HCT116 (cell line): Measurements from ENCODE around the gene AP2A1. TPM values are rescaled to one million over a fixed set of nuclear protein-coding genes. Genes with fewer than 3 reads are reported as not detected.

ENCODE experiments used
- ATAC-seq: fragments of 200-7000 bp; cut with Tn5 transposase; 2 replicates; pipeline ENCODE4 v1.9.1; 2020; ENCODE audit warnings: mild to moderate bottlenecking, moderate library complexity
- BruUV-seq: library from RNA; stranded (reverse); fragments of 400-500 nt; replicated peaks from 2 replicates; lab custom pipeline; 2021; lab: Mats Ljungman, UMichigan
- CTCF ChIA-PET: fragments of 300-600 bp; sonication (Branson Sonifier 250); formaldehyde crosslinking; loops from one replicate; lab custom pipeline; 2021; ENCODE audit warnings: antibody characterized with exemption; lab: Charles Lee
- POLR2A ChIA-PET: fragments of 300-600, 350-600 bp; sonication (Branson Sonifier 250); formaldehyde crosslinking; loops from one replicate; lab custom pipeline; 2021; ENCODE audit warnings: antibody characterized with exemption; lab: Charles Lee
- RAD21 ChIA-PET, 2 experiments: fragments of 300-600 bp; sonication (Branson Sonifier 250); formaldehyde crosslinking; loops; one replicate each; lab custom pipeline; 2023; ENCODE audit warnings: low total read pairs in 2 of 2; ENCODE audit not compliant: uncharacterized antibody in 2 of 2, unreplicated experiment in 2 of 2, low non-redundant PET in 1 of 2; lab: Charles Lee
- DNase-seq: peaks from one replicate; pipeline ENCODE4 v3.0.0-alpha.2; 2010; ENCODE audit warnings: low read depth, low spot score
- H2AFZ ChIP-seq: fragments of 200-600 bp; shearing (Covaris generic), sonication (generic); 2 replicates; pipeline ENCODE4 v1.6.1; 2017; ENCODE audit warnings: low read depth, mixed run types, mixed read lengths, antibody characterized with exemption, low read length; ENCODE audit not compliant: poor library complexity, severe bottlenecking
- H3K27ac ChIP-seq: 2 replicates; pipeline ENCODE4 v1.5.1; 2012; ENCODE audit warnings: low read depth, low read length
- H3K27me3 ChIP-seq: fragments of 200-600 bp; sonication (generic); 2 replicates; pipeline ENCODE4 v1.6.1; 2016; ENCODE audit warnings: mixed run types, low read length, mixed read lengths; ENCODE audit not compliant: insufficient read depth
- H3K36me3 ChIP-seq, 2 experiments: fragments of 200-500 bp in 1 of 2; fragments of 200-600 bp in 1 of 2; sonication (Bioruptor generic) in 1 of 2; sonication (generic) in 1 of 2; 2 replicates each; pipeline versions ENCODE4 v1.5.1 to v1.6.1; 2014 to 2016; ENCODE audit warnings: low read length in 2 of 2, inconsistent platforms in 1 of 2, mixed read lengths in 1 of 2, mixed run types in 1 of 2; ENCODE audit not compliant: insufficient read depth in 2 of 2, control insufficient read depth in 1 of 2
- H3K4me1 ChIP-seq, 2 experiments: fragments of 200-600 bp in 1 of 2; sonication (generic) in 1 of 2; 2 replicates each; pipeline versions ENCODE4 v1.5.1 to v1.6.1; 2012 to 2017; ENCODE audit warnings: low read length in 2 of 2, inconsistent platforms in 1 of 2, mild to moderate bottlenecking in 1 of 2, mixed read lengths in 1 of 2, mixed run types in 1 of 2, moderate library complexity in 1 of 2; ENCODE audit not compliant: insufficient read depth in 2 of 2, control insufficient read depth in 1 of 2
- H3K4me2 ChIP-seq: fragments of 200-600 bp; sonication (generic); 2 replicates; pipeline ENCODE4 v1.6.1; 2017; ENCODE audit warnings: mixed run types, low read length, mixed read lengths
- H3K4me3 ChIP-seq, 2 experiments: fragments of 200-600 bp in 1 of 2; sonication (generic) in 1 of 2; replicated peaks in 1 of 2; 2 replicates each; pipeline ENCODE4 v1.5.1; 2011 to 2016; ENCODE audit warnings: low read length in 2 of 2, control low read depth in 1 of 2, low read depth in 1 of 2, mild to moderate bottlenecking in 1 of 2, mixed read lengths in 1 of 2, mixed run types in 1 of 2
- H3K79me2 ChIP-seq: fragments of 200-600 bp; sonication (generic); 2 replicates; pipeline ENCODE4 v1.6.1; 2017; ENCODE audit warnings: mild to moderate bottlenecking, mixed run types, low read length, moderate library complexity, mixed read lengths; ENCODE audit not compliant: insufficient read depth
- H3K9ac ChIP-seq: fragments of 200-600 bp; sonication (generic); 2 replicates; pipeline ENCODE4 v1.6.1; 2016; ENCODE audit warnings: low read length, mixed read lengths
- H3K9me2 ChIP-seq: fragments of 200-600 bp; sonication (generic), shearing (Covaris generic); 2 replicates; pipeline ENCODE4 v1.6.1; 2017; ENCODE audit warnings: mixed run types, mild to moderate bottlenecking, moderate library complexity; ENCODE audit not compliant: insufficient read depth
- H3K9me3 ChIP-seq, 2 experiments: fragments of 200-500 bp in 1 of 2; fragments of 200-600 bp in 1 of 2; sonication (Bioruptor generic) in 1 of 2; sonication (generic) in 1 of 2; 2 replicates each; pipeline ENCODE4 v1.6.1; 2014 to 2017; ENCODE audit warnings: low read length in 2 of 2, mixed read lengths in 2 of 2, inconsistent platforms in 1 of 2, low read depth in 1 of 2, mild to moderate bottlenecking in 1 of 2, mixed run types in 1 of 2, moderate library complexity in 1 of 2; ENCODE audit not compliant: control insufficient read depth in 1 of 2, insufficient read depth in 1 of 2
- H4K20me1 ChIP-seq: fragments of 200-600 bp; sonication (generic), shearing (Covaris generic); 2 replicates; pipeline ENCODE4 v1.6.1; 2017; ENCODE audit warnings: mixed run types, mild to moderate bottlenecking, moderate library complexity; ENCODE audit not compliant: insufficient read depth
- CBX3 ChIP-seq: IDR thresholded peaks from 2 replicates; pipeline ENCODE4 v1.6.1; 2012; ENCODE audit warnings: low read depth
- CEBPB ChIP-seq: IDR thresholded peaks from 2 replicates; pipeline ENCODE4 v1.6.1; 2012; ENCODE audit warnings: low read depth
- EGR1 ChIP-seq: IDR thresholded peaks from 2 replicates; pipeline ENCODE4 v1.6.1; 2012; ENCODE audit warnings: low read depth
- ELF1 ChIP-seq: IDR thresholded peaks from 2 replicates; pipeline ENCODE4 v1.6.1; 2012; ENCODE audit warnings: low read depth, borderline replicate concordance
- EZH2 ChIP-seq: fragments of 200-600 bp; sonication (generic); IDR thresholded peaks from 2 replicates; pipeline ENCODE4 v1.6.1; 2017; ENCODE audit warnings: antibody characterized with exemption, mixed run types
- EZH2phosphoT487 ChIP-seq: fragments of 200-600 bp; IDR thresholded peaks from 2 replicates; pipeline ENCODE4 v1.6.1; 2018; ENCODE audit warnings: antibody characterized with exemption, borderline replicate concordance
- FOSL1 ChIP-seq: IDR thresholded peaks from 2 replicates; pipeline ENCODE4 v1.6.1; 2012; ENCODE audit warnings: low read depth
- JUND ChIP-seq: IDR thresholded peaks from 2 replicates; pipeline ENCODE4 v1.6.1; 2012
- POLR2AphosphoS5 ChIP-seq: IDR thresholded peaks from 2 replicates; pipeline ENCODE4 v1.6.1; 2011; ENCODE audit warnings: mild to moderate bottlenecking, low read depth, low read length, moderate library complexity
- RAD21 ChIP-seq: IDR thresholded peaks from 2 replicates; pipeline ENCODE4 v1.6.1; 2012; ENCODE audit warnings: low read depth, mild to moderate bottlenecking
- SIN3A ChIP-seq: IDR thresholded peaks from 2 replicates; pipeline ENCODE4 v1.6.1; 2012; ENCODE audit warnings: low read depth
- SP1 ChIP-seq: IDR thresholded peaks from 2 replicates; pipeline ENCODE4 v1.6.1; 2012; ENCODE audit warnings: low read depth
- SRF ChIP-seq: IDR thresholded peaks from 2 replicates; pipeline ENCODE4 v1.6.1; 2012; ENCODE audit warnings: low read depth
- YY1 ChIP-seq: IDR thresholded peaks from 2 replicates; pipeline ENCODE4 v1.6.1; 2011; ENCODE audit warnings: low read length, low read depth, moderate library complexity, mild to moderate bottlenecking; ENCODE audit not compliant: insufficient replicate concordance; ENCODE audit errors: extremely low read depth
- ZNF274 ChIP-seq: fragments of 200-500 bp; sonication (Bioruptor generic); IDR thresholded peaks from 2 replicates; pipeline ENCODE4 v1.6.1; 2014; ENCODE audit warnings: mild to moderate bottlenecking, low read depth, low read length, inconsistent platforms
- intact Hi-C: fragments of 100-400 bp; cut with micrococcal nuclease; formaldehyde crosslinking; loops from 2 replicates; pipeline ENCODE4 v1.10.0; 2022
- total RNA-seq: library from RNA; stranded (reverse); gene quantifications from one replicate; pipeline ENCODE4 v1.2.1, GENCODE V29; 2021; ENCODE audit not compliant: unreplicated experiment
- TF ChIP-seq, protein P1 (sequence below): IDR thresholded peaks from 2 replicates; pipeline ENCODE4 v1.6.1; 2012; ENCODE audit warnings: low read depth
- TF ChIP-seq, protein P2 (sequence below): IDR thresholded peaks from 2 replicates; pipeline ENCODE4 v1.6.1; 2012
- TF ChIP-seq, protein P3 (sequence below): IDR thresholded peaks from 2 replicates; pipeline ENCODE4 v1.6.1; 2011; ENCODE audit warnings: mild to moderate bottlenecking, low read length, moderate library complexity; ENCODE audit not compliant: insufficient replicate concordance; ENCODE audit errors: extremely low read depth

Gene AP2A1
- total RNA-seq, 1 experiment from 2014 or later = 102 TPM

- H3K36me3 ChIP-seq = peaks cover 12 to 24% of the 10 kb centered on the region in 2 experiments; a peak in 3 of 4 replicates
- ChIA-PET RAD21 (no interaction called here), POLR2A (no interaction called here)
- no peak overlapping the region for H2AFZ ChIP-seq
- no peaks in the 10 kb centered on the region for H3K27me3 ChIP-seq
- TF ChIP-seq EZH2phosphoT487 (no peak), ZNF274 (no peak), FOSL1 (no peak), POLR2AphosphoS5 (no peak), EGR1 (no peak), CEBPB (no peak), YY1 (no peak), JUND (no peak), CBX3 (no peak), ELF1 (no peak), SIN3A (no peak), SP1 (no peak), RAD21 (no peak), EZH2 (no peak), SRF (no peak)
- TF ChIP-seq, protein P1, sequence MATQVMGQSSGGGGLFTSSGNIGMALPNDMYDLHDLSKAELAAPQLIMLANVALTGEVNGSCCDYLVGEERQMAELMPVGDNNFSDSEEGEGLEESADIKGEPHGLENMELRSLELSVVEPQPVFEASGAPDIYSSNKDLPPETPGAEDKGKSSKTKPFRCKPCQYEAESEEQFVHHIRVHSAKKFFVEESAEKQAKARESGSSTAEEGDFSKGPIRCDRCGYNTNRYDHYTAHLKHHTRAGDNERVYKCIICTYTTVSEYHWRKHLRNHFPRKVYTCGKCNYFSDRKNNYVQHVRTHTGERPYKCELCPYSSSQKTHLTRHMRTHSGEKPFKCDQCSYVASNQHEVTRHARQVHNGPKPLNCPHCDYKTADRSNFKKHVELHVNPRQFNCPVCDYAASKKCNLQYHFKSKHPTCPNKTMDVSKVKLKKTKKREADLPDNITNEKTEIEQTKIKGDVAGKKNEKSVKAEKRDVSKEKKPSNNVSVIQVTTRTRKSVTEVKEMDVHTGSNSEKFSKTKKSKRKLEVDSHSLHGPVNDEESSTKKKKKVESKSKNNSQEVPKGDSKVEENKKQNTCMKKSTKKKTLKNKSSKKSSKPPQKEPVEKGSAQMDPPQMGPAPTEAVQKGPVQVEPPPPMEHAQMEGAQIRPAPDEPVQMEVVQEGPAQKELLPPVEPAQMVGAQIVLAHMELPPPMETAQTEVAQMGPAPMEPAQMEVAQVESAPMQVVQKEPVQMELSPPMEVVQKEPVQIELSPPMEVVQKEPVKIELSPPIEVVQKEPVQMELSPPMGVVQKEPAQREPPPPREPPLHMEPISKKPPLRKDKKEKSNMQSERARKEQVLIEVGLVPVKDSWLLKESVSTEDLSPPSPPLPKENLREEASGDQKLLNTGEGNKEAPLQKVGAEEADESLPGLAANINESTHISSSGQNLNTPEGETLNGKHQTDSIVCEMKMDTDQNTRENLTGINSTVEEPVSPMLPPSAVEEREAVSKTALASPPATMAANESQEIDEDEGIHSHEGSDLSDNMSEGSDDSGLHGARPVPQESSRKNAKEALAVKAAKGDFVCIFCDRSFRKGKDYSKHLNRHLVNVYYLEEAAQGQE = no peak
- TF ChIP-seq, protein P2, sequence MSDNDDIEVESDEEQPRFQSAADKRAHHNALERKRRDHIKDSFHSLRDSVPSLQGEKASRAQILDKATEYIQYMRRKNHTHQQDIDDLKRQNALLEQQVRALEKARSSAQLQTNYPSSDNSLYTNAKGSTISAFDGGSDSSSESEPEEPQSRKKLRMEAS = no peak
- TF ChIP-seq, protein P3, sequence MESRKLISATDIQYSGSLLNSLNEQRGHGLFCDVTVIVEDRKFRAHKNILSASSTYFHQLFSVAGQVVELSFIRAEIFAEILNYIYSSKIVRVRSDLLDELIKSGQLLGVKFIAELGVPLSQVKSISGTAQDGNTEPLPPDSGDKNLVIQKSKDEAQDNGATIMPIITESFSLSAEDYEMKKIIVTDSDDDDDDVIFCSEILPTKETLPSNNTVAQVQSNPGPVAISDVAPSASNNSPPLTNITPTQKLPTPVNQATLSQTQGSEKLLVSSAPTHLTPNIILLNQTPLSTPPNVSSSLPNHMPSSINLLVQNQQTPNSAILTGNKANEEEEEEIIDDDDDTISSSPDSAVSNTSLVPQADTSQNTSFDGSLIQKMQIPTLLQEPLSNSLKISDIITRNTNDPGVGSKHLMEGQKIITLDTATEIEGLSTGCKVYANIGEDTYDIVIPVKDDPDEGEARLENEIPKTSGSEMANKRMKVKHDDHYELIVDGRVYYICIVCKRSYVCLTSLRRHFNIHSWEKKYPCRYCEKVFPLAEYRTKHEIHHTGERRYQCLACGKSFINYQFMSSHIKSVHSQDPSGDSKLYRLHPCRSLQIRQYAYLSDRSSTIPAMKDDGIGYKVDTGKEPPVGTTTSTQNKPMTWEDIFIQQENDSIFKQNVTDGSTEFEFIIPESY = no peak
- TF ChIP-seq, all 23 proteins: peak for 0
- CTCF ChIA-PET = no interaction called here
- intact Hi-C loops = no loop called here
- H3K9ac ChIP-seq = no peak overlapping the region
- no peak overlapping the region for H3K4me3 ChIP-seq
- no TSS peak for BruUV-seq
- H3K27ac ChIP-seq = no peak overlapping the region
- no peak overlapping the region for H3K4me2 ChIP-seq
- ATAC-seq (no peak), DNase-seq (no peak)
- H3K9me2 ChIP-seq = no peaks in the 10 kb centered on the region
- no peaks in the 10 kb centered on the region for H3K9me3 ChIP-seq
- H3K79me2 ChIP-seq = no peaks in the 10 kb centered on the region
- H3K4me1 ChIP-seq = peaks cover 3 to 16% of the 10 kb centered on the region in 2 experiments
- H4K20me1 ChIP-seq = no peaks in the 10 kb centered on the region
Observed at GRCh38 chr19:49791776-49792445, 25.1 kb downstream of the AP2A1 start.
